Cardiac fibroblast (primary cell): ENCODE results near the gene MUC5B.

Experiments used
- DNase-seq, 2 donors: peaks; one replicate each; pipeline versions ENCODE4 v3.0.0 to v3.0.0-alpha.2; 2010; ENCODE audit warnings: low read depth in 2 of 2
- H3K4me3 ChIP-seq, 2 donors: replicated peaks in 1 of 2; 1 replicate in 1 of 2; 2 replicates in 1 of 2; pipeline ENCODE4 v1.5.1; 2011; ENCODE audit warnings: low read depth in 2 of 2, low read length in 2 of 2, mild to moderate bottlenecking in 2 of 2, moderate library complexity in 1 of 2
- TF ChIP-seq, protein P1 (sequence below): IDR thresholded peaks from one replicate; pipeline ENCODE4 v1.5.1; 2011; ENCODE audit warnings: low read depth, mild to moderate bottlenecking, low read length, inconsistent platforms

Gene MUC5B

DNA sequence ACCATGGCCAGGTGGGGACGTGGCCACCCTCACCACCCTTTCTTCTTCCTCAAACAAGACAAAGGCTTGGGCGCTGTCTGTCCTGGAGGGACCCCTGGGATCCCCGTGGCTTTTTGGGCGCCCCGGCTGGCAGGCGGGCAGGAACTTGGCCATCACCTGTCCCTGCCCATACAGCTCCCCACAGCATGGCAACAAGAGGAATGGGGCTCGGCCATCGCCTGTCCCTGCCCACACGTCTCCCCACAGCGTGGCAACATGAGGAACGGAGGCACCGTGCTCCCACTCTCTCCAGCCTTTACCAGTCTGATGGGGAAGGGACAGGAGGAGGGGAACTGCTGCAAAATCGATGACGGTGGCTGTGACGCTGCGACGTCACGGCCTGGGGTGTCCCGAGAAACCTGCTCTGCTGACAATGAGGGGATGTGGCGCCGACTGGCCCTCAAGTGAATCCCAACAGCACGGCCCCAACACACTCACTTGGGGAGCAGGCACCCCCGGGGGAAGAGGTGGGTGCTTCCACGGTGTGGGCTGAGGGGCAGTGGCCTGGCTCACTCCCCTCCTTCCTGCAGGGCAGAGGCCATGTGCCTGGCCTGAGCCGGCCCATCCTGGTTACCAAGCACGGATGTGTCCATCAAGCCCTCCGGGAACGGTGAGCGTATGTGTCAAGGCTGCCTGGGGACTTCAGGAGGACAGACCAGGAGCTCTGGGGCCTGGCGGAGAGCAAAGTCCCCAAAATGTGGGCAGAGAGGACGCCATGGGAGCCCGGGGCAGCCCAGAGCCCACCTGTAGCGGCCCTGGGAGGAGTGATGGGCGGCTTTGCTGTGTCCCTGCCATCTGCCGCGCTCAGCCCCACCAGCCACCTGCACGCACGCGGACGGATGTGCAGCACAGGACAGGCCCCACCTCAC is 56.2 kb downstream of the MUC5B start:
- TF ChIP-seq, protein P1, sequence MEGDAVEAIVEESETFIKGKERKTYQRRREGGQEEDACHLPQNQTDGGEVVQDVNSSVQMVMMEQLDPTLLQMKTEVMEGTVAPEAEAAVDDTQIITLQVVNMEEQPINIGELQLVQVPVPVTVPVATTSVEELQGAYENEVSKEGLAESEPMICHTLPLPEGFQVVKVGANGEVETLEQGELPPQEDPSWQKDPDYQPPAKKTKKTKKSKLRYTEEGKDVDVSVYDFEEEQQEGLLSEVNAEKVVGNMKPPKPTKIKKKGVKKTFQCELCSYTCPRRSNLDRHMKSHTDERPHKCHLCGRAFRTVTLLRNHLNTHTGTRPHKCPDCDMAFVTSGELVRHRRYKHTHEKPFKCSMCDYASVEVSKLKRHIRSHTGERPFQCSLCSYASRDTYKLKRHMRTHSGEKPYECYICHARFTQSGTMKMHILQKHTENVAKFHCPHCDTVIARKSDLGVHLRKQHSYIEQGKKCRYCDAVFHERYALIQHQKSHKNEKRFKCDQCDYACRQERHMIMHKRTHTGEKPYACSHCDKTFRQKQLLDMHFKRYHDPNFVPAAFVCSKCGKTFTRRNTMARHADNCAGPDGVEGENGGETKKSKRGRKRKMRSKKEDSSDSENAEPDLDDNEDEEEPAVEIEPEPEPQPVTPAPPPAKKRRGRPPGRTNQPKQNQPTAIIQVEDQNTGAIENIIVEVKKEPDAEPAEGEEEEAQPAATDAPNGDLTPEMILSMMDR = no peak
- no peak for DNase-seq
- no peak overlapping the region for H3K4me3 ChIP-seq

DNA sequence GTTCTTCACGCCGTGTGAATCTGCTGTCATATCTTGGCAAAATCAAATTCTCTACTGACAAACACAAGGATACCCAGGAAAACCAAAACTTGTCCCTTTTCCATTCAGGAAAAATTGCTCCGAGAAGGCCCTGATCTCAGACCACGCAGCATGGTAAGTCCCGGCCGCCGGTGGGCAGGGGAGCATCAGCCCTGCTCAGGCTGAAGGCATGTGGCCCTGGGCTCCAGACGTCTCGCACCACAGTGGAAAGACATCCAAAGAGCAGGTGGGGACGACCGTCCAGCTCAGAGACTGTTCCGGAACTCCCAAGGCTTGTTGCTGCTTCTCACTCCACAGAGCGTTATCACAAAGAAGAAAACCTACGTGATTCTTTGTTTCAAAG is 56.8 kb downstream of the MUC5B start:
- TF ChIP-seq, protein P1 = no peak
- H3K4me3 ChIP-seq = no peak overlapping the region
- DNase-seq = no peak

DNA sequence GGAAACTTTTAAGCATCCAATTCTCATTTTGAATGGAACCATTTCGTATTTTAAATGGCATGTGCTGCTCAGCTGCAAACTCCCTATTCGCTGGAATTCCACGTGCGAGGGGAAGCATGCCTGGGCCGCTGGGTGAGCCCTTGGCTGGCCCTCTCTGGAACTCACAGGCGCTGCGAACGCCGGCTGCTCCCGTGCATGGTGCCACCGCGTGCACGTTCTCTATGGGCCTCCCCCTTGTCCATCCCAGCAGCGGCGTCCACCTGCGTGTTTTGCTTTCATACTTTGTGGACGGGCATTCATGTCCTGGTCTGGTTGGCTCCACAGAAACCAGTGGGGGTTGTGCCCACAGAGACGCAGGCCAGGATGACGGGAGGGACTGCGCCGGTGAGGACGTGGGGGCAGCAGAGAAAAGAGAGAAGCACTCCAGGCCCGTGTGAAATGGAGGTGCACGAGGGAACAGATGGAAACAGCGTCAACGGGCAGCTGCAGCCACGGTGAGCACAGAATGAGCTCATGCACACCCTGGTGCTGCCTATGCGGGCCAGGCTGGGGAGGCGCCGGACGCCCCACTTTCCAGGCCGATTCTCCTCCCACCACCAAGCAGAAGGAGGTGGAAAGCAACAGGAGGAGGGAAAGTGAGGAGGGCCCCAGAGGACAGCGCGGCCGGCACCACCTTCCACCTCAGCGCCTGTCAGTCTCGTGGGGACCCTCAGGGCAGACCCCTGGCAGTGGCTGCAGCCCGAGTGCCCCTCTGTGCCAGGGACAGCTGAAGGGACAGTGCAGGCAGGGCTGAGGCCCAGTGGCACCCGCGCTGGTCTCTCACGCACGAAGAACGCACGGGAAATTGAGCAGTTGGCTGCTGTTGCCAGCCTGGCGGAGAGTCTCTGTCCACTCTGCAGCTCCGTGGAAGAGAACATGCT is 57.5 kb downstream of the MUC5B start:
- no peak for DNase-seq
- TF ChIP-seq, protein P1 = no peak
- no peak overlapping the region for H3K4me3 ChIP-seq

DNA sequence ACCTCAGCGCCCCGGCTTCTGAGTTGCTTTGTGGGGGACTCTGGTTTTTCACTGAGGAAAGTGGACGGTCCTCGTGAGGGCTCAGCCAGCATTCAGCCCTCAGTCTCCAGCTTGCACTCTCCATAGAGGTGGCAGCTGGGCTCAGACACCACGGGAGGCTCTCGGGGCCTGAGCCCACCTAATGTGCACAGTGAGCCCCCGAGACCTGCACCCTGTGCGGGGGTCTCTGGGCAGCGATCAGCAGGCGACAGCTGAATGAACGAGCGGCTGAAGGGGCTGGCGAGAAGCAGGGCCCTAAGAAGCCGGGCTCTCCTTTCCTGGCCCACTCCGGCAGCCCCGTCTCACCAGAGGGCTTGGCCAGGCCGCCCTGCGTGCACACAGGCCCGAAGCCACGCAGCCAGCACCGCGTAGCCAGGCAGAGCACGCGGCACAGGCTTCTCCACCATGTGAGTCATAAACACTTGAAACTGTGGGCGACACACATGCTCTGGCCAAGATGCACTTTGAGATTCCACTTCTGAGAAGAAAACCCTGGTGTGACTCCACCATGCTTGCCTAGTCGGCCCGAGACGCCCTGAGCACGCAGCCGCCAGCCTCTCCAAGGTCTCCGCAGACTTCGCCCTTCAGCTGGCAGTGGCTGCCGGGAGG is 58.6 kb downstream of the MUC5B start:
- no peak overlapping the region for H3K4me3 ChIP-seq
- TF ChIP-seq, protein P1 = no peak
- no peak for DNase-seq

DNA sequence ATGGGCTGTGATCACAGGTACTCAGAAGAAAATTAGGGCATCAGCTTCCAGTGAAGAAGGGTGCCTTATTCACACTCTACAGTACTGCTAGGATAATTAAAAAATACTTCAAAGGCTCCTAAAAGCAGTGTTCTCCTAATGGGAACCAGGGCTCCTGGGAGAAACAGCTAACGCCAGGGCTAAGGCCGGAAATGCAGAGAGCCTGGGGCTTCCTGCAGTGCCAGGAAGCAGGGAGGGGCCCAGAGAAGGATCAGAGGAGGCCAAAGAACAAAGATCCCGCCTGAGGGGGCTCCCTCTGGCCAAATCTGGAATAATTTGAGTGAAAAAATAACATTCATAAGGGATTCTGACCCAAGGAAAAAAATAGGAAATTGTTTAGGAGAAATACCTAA is 59.1 kb downstream of the MUC5B start:
- DNase-seq = no peak
- TF ChIP-seq, protein P1 = no peak

DNA sequence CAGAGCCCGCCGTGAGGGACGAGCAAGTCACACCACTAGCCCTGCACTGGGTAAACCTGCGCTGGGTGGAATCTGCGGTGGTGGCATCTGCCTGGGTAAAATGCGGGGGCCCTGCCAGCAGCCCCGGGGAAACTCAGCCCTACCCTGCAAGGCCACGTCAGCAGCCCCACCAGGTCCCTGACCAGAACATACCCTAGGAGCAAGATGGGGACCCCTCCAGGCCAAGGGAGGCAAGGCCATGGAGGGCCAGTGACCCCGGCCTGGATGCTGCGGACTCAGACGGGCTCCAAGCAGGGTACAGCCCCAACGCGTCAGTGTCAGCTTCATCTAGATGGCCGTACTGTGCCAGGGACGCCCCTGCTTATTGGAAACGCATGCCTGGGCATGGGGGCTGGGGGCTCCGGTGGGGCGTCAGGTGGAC is 60.2 kb downstream of the MUC5B start:
- TF ChIP-seq, protein P1 = no peak
- DNase-seq = no peak
- H3K4me3 ChIP-seq = no peak overlapping the region

More for the DNA sequence above, 59.1 kb downstream of the MUC5B start:
- H3K4me3 ChIP-seq = no peak overlapping the region
